GM18520 (cell line): ENCODE data around the gene OR5K2.

Experiments
- ATAC-seq: cut with Tn5 transposase; IDR thresholded peaks from one replicate; pipeline ENCODE4 v1.9.1; 2021; ENCODE audit not compliant: unreplicated experiment

Gene OR5K2

DNA sequence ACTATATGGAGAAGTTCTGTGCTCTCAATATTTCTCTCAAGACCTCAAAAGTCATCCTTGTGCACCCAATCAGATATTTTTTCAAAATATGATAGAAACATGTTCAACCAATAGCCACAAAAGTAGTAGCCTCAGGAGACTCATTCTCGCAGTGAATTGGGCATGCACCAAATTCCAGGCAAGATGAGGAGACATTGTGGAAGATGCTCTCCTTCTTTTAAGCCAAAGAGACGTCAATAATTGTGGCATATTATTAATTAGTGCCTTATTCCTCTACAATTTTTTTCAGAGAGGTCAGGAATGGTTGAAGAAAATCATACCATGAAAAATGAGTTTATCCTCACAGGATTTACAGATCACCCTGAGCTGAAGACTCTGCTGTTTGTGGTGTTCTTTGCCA, at the start of gene OR5K2:
Gene OR5K2 (plus strand): TSS at position 301 of the 400 bp plus-strand sequence. CDS start 0 bp downstream, at position 301.
- no peak for ATAC-seq

DNA sequence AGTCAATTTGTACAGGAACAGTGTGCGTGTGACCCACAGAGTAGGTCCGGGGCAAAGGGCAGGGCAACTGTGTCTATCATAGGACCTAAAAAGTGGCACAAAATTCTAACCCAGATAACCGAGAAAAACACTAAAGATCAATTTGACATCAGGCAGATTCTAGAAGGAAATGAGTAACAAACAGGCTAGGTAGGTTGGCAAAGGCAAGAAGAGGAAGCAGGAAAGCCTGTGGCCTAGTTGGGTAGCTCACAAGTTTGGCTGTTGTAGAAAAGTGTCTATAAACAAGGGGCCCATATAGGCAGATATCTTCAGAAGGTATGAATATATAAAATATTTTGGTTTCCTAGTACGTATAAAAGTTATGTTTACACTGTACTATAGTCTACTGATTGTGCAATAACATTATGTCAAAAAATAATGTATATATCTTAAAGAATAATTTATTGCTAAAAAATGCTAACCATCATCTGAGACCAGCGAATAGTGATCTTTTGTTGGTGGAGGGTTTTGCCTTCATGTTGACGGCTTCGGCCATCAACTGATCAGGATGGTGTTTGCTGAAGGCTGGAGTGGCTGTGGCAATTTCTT, 47.8 kb upstream of the OR5K2 start:
- ATAC-seq = no peak

DNA sequence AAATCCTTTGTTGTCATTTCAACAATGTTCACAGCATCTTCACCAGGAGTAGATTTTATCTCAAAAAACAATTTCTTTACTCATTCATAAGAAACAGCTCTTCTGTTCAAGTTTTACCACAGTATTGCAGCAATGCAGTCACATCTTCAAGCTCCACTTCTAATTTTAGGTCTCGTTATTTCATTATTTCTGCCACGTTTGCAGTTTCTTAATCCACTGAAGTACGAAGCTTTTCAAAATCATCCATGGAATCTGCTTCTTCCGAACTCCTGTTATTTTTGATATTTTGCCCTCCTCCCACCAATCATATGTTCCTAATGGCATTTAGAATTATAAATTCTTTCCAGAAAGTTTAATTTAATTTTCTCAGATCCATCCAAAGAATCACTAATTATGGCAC, 47.1 kb upstream of the OR5K2 start:
- ATAC-seq = no peak

DNA sequence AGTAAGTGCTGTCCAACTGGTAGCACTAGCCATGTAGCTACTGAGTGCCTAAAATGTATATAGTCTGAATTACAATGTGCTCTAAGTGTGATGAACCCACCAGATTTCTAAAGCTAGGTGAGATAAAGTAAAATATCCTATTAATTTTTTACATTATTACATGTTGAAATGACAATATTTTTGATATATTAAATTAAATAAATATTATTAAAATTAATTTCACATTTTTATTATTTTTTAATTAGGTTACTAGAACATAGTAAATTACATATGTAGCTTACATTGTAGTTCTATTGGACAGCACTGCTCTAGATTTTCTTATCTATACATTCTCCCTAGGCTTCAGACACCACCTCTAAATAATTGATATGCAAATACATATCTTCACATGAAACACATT, 43.7 kb upstream of the OR5K2 start:
- no peak for ATAC-seq

DNA sequence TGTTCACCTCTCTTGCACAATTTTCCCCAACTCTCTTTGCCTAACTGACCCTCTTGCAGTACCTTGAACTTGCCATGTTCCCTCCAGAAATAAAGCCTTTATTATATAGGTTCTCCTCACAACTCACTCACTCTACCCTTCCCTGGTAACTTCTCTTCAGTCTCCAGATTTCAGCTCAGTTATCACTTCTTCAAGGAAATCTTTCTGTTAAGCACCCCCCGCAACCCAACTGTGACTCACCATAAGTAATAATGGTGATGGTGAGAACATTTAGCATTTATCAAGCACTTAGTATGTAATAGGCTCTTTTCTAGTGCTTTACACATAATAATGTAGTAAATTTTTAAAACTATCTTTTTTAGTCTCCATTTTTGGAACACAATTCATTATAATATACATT, 42.6 kb upstream of the OR5K2 start:
- no peak for ATAC-seq

DNA sequence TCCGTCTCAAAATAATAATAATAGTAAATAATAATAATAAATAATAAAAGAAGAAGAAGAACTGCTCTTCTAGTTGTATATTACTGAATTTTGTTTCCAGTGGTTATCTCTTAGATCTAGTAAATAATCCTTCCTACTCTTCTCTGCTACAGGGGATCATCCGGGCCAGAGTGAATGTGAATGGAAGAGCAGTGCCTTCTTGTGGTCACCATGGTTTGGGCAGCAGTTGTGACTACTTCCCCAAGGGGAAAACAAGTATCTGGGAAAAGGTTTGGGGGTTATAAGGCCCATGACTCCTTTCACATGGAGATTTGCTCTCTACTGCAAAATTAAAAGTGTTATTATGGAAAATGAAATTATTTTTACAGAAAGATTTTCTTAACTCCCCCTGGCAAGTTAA, 39.9 kb upstream of the OR5K2 start:
- no peak for ATAC-seq

DNA sequence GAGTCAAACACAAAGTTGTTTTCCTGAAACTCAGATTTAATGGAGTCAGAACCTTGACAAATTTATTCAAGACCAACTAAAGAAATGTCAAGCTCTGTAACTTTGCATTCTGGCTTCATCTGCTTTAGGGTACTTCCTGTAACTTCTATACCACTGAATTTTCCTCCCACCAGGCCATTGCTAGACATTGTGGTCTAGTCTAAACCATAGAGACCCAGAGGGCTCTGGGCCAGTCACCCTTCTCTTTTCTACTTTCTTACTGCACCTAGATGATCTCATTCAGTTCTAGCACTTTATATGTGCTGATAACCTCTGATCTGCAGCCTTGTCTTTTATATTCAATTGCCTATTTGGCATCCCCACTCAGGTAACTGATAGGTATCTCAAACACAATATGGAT, 37.3 kb upstream of the OR5K2 start:
- ATAC-seq = no peak

DNA sequence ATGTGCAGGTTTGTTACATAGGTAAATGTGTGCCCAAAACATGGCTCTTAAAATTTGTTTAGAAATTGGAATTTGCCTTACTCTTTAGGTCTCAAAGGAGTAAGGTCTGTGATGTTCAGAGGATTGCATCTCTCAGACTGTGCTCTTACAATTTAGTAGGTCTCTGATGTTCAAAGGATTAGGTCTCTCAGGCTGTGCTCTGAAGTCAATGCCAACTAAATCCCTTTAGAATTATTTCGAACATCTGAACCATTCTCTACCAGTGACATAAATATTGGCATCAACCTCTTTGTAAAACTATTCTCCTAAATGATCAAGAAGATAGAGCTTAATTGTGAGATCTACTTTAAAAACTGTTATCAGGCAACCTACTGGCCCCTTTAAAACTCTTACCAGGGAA, 34.6 kb upstream of the OR5K2 start, which contains the start of gene OR5K1:
Gene OR5K1 (plus strand): TSS at position 301 of the 400 bp plus-strand sequence. CDS start 6,376 bp downstream, outside the sequence.
- ATAC-seq = no peak

DNA sequence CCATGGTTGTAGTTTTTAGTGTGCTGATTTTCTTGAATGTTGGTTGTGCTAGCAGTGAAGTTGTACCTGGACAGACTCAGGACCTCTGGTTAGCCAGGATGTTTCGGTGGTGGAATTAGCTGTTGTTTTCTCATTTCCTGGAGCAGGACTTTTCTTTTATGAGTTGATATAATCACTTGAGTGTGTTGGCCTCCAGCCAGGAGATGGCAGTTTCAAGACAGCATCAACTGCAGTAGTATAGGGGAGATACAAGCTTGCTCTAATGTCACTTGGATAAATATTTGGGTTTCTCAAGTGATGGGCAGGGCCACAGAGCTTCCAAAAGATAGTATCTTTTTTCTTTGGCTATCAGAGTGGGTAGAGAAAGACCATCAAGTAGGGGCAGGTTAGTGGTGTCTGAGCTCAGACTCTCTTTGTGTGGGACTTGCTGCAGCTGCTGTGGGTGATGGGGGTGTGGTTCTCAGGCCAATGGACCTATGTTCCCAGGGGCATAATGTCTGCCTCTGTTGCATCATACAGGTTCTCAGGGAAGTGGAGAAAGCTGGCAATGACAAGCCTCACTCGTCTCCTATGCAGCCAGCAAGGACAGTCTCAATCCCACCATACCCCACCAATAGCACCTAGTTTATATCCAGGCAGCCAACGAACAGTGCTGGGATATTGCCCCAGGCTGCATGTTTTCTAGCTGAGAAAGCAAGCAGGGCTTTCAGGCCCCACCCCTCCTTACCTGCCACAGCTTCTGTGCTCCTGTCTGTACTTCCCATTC, 14.6 kb upstream of the OR5K2 start:
- ATAC-seq = no peak

DNA sequence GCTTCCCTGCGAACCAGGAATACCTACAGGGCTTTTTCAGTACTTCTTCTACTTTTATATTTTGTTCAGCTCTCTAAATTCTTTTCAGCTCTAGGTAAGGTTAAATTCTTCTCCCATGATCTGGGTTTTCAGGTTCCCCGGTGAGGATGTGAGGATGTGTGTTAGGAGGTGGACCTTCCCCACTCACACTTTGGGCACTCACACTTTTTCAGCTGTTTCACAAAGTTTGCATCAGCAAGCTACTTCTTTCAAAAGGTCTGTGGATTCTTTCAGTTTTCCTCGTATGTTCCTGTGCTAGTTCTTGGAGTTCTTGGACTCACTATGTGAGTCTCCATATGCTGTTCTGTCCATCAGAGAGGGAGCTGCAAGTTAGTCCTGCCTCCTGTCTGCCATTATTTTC, 13.9 kb upstream of the OR5K2 start:
- no peak for ATAC-seq

DNA sequence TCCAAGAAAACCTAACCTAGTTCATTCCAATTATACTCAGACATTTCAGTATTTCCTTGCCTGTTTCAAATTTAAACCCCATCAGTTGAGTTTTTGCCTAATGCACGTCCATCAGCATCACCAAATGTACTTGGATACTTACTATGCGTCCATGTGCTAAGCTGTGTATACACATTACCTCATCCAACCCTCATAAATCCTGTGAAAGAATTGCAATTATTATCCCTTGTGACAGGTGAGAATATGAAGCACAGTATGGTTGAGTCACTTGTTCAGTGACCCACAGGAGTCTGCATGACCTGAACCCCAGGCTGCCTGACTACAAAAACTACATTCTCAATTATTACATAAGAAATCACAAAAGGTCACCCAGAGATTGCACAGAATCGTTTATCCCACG, 2.5 kb downstream of the OR5K2 start:
- no peak for ATAC-seq

DNA sequence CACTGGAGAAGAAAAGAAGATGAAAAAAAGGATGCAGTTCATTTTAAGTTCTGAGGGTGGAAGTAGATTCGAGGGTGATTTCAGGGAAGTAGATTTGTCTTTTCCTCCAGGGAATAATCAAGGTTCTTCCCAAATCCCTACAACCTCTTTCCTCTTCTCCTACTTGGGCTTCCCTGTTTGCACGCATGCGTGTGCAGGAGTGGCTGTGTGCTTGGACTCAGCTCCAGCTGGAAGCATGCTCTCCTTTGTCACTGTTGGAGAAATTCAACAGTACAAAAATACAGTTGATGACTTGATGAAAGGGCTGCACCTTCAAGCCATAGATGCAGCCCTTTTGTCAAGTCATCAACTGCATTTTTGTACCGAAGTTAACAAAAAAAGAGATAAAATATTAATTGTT, 3.8 kb downstream of the OR5K2 start:
- ATAC-seq = no peak

DNA sequence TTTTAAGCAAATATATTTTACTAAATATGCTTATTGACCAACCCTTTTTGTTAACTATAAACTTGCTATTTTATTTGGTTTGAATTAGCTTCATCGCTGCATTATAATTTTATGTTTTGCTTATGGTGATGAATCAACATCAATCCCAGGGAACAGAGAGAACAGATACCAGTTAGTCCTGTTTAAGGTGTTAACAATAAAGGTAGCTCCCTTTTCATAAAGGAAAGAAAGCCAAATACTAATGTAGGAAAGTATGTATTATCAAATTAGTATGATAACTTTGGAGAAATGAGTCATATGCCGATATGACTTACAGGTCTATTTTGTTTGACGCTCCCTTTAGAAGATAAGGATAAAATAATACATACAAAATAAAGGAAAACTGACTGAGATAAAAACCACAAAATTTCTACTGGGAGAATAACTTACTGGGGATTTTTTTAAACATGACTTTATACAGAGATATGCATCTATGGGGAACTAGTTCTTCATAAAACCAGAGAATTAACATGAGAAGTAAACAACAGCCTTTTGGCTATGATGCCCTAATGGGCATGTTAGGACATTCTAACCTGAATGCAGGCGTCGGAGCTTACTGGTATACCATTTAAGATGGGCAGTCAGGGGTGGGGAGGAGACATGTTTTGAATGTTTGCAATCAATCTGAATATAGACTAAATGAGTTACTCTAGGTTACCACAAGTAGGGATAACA, 4.5 kb downstream of the OR5K2 start:
- no peak for ATAC-seq

DNA sequence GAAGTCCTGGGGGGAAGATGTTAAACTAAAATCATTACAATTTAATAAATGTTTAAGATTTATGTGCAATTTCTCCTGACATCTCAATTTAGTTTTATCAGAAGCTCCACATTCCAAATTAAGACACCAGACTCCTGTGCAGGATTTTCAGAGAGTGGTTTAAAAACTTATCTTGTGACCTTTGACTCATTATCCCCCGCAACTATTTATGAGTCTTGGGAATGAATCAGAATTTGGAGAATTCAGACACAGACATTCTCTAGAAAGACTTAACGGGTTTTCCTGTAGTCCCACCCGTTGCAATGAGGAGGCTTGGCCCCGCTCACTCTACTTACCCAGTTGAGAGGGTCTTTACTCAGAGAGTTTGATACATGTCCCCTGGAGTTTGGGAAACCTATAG, 7.1 kb downstream of the OR5K2 start:
- no peak for ATAC-seq

DNA sequence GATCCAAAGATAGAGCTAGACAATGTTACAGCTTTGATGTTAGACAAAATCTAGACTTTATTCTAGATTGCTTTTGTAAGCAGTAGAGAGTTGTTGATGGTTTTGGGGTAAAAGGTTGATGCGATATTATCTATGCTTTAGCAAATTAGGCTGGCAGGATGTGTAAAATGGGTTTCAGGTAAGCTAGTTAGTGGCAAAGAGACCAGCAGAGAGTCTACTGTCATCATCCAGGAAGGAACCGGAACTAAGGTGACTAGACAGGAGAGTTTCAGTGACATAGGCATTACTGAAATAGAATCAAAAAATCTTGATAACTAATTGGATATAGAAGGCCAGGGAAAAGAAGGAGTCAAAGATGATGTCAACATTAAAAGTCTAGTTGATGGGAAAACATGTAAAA, 11.1 kb downstream of the OR5K2 start:
- no peak for ATAC-seq

DNA sequence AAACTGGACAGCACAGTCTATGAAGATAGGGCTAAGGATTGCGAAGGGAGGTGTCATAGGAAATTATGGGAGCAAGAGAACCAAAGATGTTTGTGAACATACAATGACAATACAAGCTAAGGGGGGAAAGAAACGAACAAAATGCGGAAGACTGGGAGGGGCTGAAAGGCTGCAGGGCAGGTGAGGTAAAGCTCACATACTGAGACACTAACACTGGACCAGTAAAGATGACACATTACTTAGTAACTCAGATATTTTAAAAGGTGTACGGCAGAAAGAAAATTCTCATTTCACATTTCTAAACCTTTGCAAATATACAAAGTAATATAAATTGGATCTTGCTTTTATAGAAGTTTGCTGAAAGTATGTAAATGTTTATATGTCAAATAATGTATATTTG, 15.1 kb downstream of the OR5K2 start:
- no peak for ATAC-seq

DNA sequence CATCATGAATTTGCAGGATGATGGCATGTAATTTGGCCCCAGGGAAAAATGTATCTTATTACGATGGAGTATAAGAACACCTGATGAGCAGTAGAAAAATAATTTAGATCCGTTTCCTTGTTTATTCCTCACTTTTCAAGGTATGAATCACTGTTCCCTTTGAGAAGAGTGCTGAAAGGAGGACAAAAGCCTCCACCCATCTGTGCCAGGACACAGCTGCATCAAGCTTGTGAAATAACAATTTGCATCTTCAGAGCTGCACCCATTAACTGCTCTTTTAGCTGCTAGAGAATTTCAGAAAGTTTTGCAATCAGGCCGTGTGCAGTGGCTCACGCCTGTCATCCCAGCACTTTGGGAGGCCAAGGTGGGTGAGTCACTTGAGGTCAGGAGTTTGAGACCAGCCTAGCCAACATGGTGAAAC, 15.6 kb downstream of the OR5K2 start:
- ATAC-seq = no peak

DNA sequence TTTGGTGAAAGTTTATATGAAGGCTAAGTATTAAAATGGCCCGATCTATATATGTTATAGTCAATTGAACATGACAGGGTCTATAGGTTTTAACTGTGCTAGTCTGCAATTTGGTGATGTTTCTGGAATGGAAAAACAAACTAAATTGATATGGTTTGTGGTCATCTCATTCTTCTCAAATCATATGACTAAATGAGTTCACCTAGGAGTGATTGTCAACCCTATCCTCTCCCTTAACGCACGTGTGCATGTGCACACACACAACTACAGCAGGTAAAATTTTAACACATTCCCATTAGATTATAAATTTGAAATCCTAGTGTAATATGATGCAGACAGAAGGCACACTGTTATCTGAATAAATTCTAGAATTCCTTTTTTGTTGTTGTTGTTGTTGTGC, 16.3 kb downstream of the OR5K2 start:
- ATAC-seq = no peak

DNA sequence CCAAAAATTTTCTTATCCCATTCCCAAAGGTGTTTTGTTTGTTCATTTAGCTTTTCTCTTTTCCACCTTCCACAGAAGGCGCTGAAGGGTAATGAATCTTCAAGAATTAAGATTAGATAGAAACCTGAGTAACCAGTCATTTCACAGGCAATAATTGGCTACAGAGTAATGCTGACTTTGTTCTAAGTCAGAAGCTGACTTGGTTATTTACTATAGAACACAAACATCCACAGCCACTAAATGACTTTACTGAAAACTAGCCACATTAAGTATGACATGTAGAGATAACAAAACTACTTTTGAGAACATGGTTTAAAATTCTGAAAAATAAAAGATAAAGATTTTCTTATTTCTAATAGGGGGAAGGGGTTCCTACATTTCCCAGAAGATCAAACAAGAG, 17.5 kb downstream of the OR5K2 start:
- ATAC-seq = no peak

DNA sequence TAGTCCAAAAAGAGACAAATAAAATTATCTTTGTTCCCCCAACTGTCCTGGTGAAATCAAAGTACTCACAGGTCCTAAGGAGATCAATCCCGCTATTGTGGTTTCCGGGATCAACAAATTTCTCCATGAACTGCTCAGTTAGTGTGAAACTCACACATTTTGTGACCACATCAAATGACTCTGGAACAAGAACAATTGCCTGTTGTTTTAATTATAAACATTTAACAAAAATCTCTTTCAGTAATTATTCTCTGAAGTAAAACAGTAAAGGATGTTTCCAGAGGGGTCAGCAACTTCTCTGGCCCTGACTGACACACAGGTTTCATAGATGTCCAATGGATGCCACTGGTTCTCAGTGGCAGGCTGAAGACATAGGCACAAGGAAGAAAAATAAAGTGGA, 21.3 kb downstream of the OR5K2 start:
- no peak for ATAC-seq

DNA sequence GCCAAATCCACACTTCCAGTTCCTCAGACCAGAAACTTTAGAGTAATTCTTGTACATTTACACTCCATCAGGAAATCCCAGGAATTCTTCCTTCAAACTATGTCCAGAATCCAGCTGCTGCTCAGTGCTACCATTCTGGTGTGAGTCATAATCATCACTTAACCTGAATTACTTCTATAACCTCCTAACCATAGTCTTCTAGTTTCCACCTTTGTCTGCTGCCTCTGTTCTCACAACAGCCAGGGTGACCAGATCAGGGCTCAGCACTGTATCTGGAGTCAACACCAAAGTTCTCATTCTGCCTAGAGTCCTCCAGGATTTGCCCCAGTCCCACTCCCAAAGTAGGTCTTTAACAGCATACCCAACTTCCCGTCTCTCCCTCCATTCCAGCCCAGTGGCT, 21.9 kb downstream of the OR5K2 start:
- no peak for ATAC-seq

DNA sequence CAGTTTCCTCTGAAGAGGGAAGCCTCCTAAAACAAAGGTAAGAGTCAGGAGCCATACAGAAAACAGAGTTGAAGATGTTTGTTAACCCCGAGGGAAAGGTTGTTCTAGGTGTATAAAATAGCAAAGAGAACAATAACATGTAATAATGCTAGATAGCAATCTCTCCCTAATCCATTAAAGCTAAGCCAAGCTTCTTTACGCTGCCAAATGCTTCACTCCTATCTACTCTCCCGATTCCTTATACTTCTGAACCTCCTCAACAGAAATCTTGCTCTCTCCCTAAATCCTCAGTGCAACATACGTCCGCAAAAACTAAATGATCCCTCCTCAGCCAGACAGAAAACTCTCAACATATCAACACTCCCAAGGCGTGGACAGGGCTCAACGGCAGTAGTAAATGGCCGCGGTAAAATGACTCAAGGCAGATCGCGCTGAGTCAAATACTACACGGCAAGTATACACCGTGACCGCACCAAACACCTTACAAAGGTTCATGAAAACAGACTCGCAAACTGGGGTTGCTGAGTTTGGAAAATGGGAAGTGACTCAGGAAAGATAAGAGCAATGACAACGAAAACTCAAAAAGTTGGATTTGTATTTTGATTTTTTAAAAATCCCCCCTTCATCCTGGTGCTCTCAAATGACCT, 24.5 kb downstream of the OR5K2 start:
- peak; percentile 23 for ATAC-seq
